ENCODE measurements around the gene EPPIN. TPM values are rescaled to one million over a fixed set of nuclear protein-coding genes. Genes with fewer than 3 reads are reported as not detected.

The EPPIN gene
- total and polyA plus RNA-seq, 10 of the 15 experiments (the other 5 are each of a cell fraction or from before 2014, with no cell fraction given), result not detected

- H3K27me3 ChIP-seq (replicated peaks in 1 of 2; ENCODE audit: control insufficient read depth in 2 of 2, insufficient read depth in 2 of 2, low read length in 1 of 2), result no peaks in the 10 kb centered on the region; a peak in 1 of 4 replicates
- RAD21 ChIA-PET (ENCODE audit: unreplicated experiment), result no interaction called here
- FAIRE-seq (no peak), ATAC-seq (no peak), DNase-seq (ENCODE audit: low read depth, low spot score) (no peak)
- intact Hi-C loops (cut with micrococcal nuclease; ENCODE audit: unreplicated experiment) (no loop called here), in situ Hi-C loops (cut with MboI) (no loop called here)
- H4K20me1 ChIP-seq (ENCODE audit: control insufficient read depth, insufficient read depth), result no peaks in the 10 kb centered on the region
- H3K4me1 ChIP-seq (ENCODE audit: control insufficient read depth, insufficient read depth, low read length), result no peaks in the 10 kb centered on the region
- no peak for TF ChIP-seq NBN (IDR thresholded peaks at IDR 0.05)
- TF ChIP-seq MXI1 (IDR thresholded peaks at IDR 0.05; ENCODE audit: low read depth, low read length), result no peak
- TF ChIP-seq CHD4 (IDR thresholded peaks at IDR 0.05), result no peak
- TF ChIP-seq, protein P1, sequence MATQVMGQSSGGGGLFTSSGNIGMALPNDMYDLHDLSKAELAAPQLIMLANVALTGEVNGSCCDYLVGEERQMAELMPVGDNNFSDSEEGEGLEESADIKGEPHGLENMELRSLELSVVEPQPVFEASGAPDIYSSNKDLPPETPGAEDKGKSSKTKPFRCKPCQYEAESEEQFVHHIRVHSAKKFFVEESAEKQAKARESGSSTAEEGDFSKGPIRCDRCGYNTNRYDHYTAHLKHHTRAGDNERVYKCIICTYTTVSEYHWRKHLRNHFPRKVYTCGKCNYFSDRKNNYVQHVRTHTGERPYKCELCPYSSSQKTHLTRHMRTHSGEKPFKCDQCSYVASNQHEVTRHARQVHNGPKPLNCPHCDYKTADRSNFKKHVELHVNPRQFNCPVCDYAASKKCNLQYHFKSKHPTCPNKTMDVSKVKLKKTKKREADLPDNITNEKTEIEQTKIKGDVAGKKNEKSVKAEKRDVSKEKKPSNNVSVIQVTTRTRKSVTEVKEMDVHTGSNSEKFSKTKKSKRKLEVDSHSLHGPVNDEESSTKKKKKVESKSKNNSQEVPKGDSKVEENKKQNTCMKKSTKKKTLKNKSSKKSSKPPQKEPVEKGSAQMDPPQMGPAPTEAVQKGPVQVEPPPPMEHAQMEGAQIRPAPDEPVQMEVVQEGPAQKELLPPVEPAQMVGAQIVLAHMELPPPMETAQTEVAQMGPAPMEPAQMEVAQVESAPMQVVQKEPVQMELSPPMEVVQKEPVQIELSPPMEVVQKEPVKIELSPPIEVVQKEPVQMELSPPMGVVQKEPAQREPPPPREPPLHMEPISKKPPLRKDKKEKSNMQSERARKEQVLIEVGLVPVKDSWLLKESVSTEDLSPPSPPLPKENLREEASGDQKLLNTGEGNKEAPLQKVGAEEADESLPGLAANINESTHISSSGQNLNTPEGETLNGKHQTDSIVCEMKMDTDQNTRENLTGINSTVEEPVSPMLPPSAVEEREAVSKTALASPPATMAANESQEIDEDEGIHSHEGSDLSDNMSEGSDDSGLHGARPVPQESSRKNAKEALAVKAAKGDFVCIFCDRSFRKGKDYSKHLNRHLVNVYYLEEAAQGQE (IDR thresholded peaks at IDR 0.05; ENCODE audit: low read depth, low read length), result no peak
- no peak for TF ChIP-seq NFYB (IDR thresholded peaks at IDR 0.05; ENCODE audit: insufficient read depth, low read depth, low read length)
- WGBS (ENCODE audit: insufficient coverage, insufficient replicate concordance, low lambda C conversion rate, missing lambda C conversion rate), result 37% methylated on average over 7 of the region's 7 CpGs
- no peak overlapping the region for H3K4me2 ChIP-seq (ENCODE audit: control insufficient read depth, insufficient read depth)
- no peaks in the 10 kb centered on the region for H3K79me2 ChIP-seq (ENCODE audit: control insufficient read depth, insufficient read depth, low read length)
- H3K36me3 ChIP-seq (ENCODE audit: control insufficient read depth in 2 of 2, insufficient read depth in 2 of 2, low read length in 1 of 2), result no peaks in the 10 kb centered on the region
- no peak overlapping the region for H3K27ac ChIP-seq (ENCODE audit: control insufficient read depth, insufficient read depth)
- no peak overlapping the region for H3K9ac ChIP-seq (ENCODE audit: control insufficient read depth, insufficient read depth, low read length)
- CTCF ChIA-PET, result interaction anchor here (0.5 to 1.2 kb wide), 3 partner anchors 230 to 390 kb away, joined by 3 to 4 read pairs (median 3); no protein-coding TSS in a partner anchor
- POLR2A ChIA-PET, result no interaction called here
- no peak overlapping the region for H3K4me3 ChIP-seq
- SMC1A ChIA-PET (ENCODE audit: uncharacterized antibody, unreplicated experiment), result no interaction called here
- no peaks in the 10 kb centered on the region for H3K9me3 ChIP-seq (replicated peaks; ENCODE audit: control insufficient read depth, insufficient read depth, low read length)
- no peak overlapping the region for H2AFZ ChIP-seq (ENCODE audit: control insufficient read depth, low read depth, low read length)
- no TSS peak for BruUV-seq (replicated peaks)
These were observed 8.9 kb downstream of the EPPIN start for GRCh38 chr20:45538209-45538799.

Data from GM12878 (cell line).